T-helper 2 cell treated with Interferon-gamma antibody and Interleukin-4, amounts not matched to agents 5 μg/mL and 100 μg/mL, for 36 hours (primary cell): ENCODE measurements around the gene MMEL1.

ENCODE experiments used
- DNase-seq: peaks from one replicate; pipeline ENCODE4 v3.0.0; 2021; ENCODE audit warnings: low spot score
- H3K27ac Mint-ChIP-seq: one replicate; pipeline ENCODE4 v1.8.0; 2021; ENCODE audit warnings: mild to moderate bottlenecking, mixed read lengths
- H3K27me3 Mint-ChIP-seq: one replicate; pipeline ENCODE4 v1.8.0; 2021; ENCODE audit warnings: low read depth, mixed read lengths
- H3K36me3 Mint-ChIP-seq: one replicate; pipeline ENCODE4 v1.8.0; 2021; ENCODE audit warnings: low read depth, mixed read lengths
- H3K4me1 Mint-ChIP-seq: one replicate; pipeline ENCODE4 v1.8.0; 2021; ENCODE audit warnings: low read depth, mixed read lengths
- H3K4me3 Mint-ChIP-seq: one replicate; pipeline ENCODE4 v1.8.0; 2022; ENCODE audit warnings: mild to moderate bottlenecking, moderate library complexity, mixed read lengths
- H3K9me3 Mint-ChIP-seq: one replicate; pipeline ENCODE4 v1.8.0; 2021; ENCODE audit warnings: mixed read lengths

MMEL1 gene

GRCh38 chr1:2596530-2597333, 36.1 kb downstream of the MMEL1 start:
- Mint-ChIP-seq H3K4me3 (no peak overlapping the region), H3K9me3 (no peaks in the 10 kb centered on the region), H3K27ac (no peak overlapping the region), H3K27me3 (no peaks in the 10 kb centered on the region), H3K36me3 (no peaks in the 10 kb centered on the region), H3K4me1 (no peaks in the 10 kb centered on the region)
- no peak for DNase-seq

DNA sequence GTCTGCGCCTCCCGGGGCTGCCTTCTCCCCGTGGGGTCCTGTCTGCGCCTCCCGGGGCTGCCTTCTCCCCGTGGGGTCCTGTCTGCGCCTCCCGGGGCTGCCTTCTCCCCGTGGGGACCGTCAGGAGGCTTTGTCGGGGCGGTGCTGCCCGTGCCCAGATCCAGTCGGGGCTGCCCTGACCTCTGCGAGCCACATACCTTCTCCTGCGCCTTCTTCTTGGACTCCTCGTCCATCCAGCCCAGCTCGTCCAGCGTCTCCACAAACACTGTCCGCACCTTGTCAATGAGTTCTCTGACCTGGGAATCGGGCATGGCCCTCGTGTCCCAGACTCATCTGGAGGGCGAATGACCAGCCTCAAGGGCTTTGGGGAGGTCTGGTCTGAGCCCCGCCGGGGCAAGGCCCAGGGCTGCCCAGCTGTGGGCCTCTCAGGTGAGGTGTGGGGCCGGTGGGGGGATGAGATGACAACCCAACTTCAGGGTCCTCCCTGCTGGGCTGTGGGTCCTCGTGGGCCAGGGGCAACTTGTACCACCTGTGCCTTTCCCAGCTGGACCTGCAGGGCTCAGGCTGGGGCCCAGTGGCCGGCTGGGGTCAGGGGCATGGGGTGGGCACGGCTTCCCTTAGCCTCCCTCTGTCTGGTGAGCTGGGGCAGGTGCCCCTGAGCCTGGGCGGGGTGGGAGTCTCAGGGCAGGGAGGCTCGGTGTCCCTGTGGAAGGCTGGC, 36.8 kb downstream of the MMEL1 start:
- H3K36me3 Mint-ChIP-seq, result no peaks in the 10 kb centered on the region
- no peak overlapping the region for H3K4me3 Mint-ChIP-seq
- no peaks in the 10 kb centered on the region for H3K4me1 Mint-ChIP-seq
- H3K9me3 Mint-ChIP-seq, result no peaks in the 10 kb centered on the region
- H3K27ac Mint-ChIP-seq, result no peak overlapping the region
- no peak for DNase-seq
- no peaks in the 10 kb centered on the region for H3K27me3 Mint-ChIP-seq

- no peaks in the 10 kb centered on the region for H3K36me3 Mint-ChIP-seq
- no peak overlapping the region for H3K27ac Mint-ChIP-seq
- H3K27me3 Mint-ChIP-seq, result no peaks in the 10 kb centered on the region
- H3K4me1 Mint-ChIP-seq, result no peaks in the 10 kb centered on the region
- H3K4me3 Mint-ChIP-seq, result no peak overlapping the region
- no peak for DNase-seq
- H3K9me3 Mint-ChIP-seq, result no peaks in the 10 kb centered on the region
Measured at GRCh38 chr1:2595261-2595811, 37.5 kb downstream of the MMEL1 start.

DNA sequence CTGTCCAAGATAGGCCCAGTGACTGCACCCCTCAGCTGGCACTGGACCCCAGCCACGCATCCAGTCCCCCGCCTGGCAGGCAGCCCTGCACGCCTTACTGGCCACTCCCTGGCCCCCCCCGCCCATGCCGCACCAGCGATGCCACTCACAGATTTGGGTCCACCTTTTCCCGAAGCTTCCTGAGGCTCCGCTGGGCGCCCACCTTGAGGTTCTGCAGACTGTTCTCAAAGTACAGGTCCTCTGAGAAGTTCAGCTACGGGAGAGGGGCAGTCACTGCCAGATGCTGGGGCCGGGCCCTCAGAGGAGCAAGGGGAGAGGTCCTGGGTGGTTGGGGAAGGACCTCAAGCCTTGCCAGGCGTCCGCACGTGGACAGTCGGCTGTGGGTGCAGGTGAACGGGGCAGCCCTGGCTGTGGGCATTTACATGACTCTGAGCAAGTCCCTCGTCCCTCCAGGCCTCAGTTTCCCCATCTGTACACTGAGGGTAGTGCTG, 38.1 kb downstream of the MMEL1 start:
- peaks cover 2% of the 10 kb centered on the region for H3K36me3 Mint-ChIP-seq
- no peak overlapping the region for H3K4me3 Mint-ChIP-seq
- no peaks in the 10 kb centered on the region for H3K4me1 Mint-ChIP-seq
- H3K27ac Mint-ChIP-seq, result no peak overlapping the region
- DNase-seq, result no peak
- H3K27me3 Mint-ChIP-seq, result no peaks in the 10 kb centered on the region
- no peaks in the 10 kb centered on the region for H3K9me3 Mint-ChIP-seq

DNA sequence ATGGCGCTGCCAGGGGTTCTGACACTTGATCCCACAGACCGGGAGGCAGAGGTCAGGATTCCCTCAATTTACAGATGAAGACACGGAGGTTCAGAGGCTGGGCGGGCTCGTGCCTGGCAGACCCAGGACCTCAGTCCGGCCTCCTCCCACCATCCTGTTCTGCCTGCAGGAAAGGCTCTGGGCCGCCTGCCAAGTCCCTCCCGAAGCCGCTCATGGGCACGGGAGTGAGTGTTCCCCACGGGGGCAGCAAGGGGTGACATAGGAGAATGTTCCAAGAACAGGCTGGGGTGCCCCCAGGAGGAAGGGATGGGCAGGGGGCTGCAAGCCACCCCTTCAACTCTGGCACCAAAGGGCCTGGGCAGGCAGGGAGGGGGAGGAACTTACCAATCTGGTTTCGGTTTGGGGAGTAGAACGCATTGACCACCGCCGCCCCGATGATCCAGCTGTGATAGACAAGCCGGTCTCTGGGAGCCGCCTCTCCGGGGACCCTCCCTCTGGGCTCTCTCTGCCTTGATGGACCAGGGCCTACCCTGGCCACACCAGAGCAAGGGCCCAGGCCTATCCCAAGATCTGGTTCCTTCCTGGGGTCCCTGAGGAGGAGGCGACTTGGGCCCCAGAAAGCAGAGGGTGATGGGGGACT, 38.7 kb downstream of the MMEL1 start:
- H3K27ac Mint-ChIP-seq, result no peak overlapping the region
- no peaks in the 10 kb centered on the region for H3K27me3 Mint-ChIP-seq
- no peak for DNase-seq
- no peaks in the 10 kb centered on the region for H3K9me3 Mint-ChIP-seq
- H3K4me3 Mint-ChIP-seq, result no peak overlapping the region
- H3K4me1 Mint-ChIP-seq, result no peaks in the 10 kb centered on the region
- H3K36me3 Mint-ChIP-seq, result peaks cover 6% of the 10 kb centered on the region

DNA sequence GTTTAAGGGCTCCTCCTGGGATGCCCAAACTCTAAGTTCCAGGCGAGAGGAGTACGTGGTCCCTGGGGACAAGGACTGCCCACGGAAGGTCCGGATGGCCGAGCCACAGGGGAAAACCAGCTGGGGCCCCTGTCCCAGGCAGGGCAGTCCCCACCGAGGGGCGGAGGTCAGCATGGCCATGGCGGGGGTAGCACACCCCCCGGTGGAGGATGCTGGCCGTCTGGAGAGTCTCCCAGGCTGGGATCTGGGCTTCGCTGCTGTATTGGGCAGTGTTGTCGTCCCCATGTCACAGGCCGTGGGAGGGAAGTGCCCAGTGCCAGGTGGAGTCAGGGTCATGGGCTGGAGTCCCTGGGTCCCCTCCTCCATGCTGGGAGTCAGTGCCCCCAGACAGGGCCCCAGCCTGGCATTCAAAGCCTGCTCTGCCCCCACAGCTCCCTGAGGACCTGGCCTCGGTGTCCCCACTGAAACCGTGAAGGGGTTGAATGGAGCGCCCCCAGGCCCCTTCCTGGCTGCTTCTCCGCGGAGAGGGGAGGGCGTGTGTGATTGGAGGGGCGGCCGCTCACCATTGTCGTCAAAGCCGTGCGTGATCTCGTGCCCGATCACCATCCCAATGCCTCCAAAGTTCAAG, 39.5 kb downstream of the MMEL1 start:
- H3K4me1 Mint-ChIP-seq, result no peaks in the 10 kb centered on the region
- no peaks in the 10 kb centered on the region for H3K27me3 Mint-ChIP-seq
- H3K27ac Mint-ChIP-seq, result no peak overlapping the region
- DNase-seq, result no peak
- no peaks in the 10 kb centered on the region for H3K9me3 Mint-ChIP-seq
- H3K36me3 Mint-ChIP-seq, result peaks cover 6% of the 10 kb centered on the region
- no peak overlapping the region for H3K4me3 Mint-ChIP-seq

GRCh38 chr1:2592672-2593071, 40.1 kb downstream of the MMEL1 start:
- H3K9me3 Mint-ChIP-seq, result no peaks in the 10 kb centered on the region
- peaks cover 6% of the 10 kb centered on the region for H3K36me3 Mint-ChIP-seq
- peak overlapping the region; percentile 38 for H3K4me3 Mint-ChIP-seq
- H3K27me3 Mint-ChIP-seq, result no peaks in the 10 kb centered on the region
- no peak for DNase-seq
- H3K4me1 Mint-ChIP-seq, result no peaks in the 10 kb centered on the region
- peak overlapping the region; percentile 12 for H3K27ac Mint-ChIP-seq

GRCh38 chr1:2591581-2592261, 41.1 kb downstream of the MMEL1 start:
- Mint-ChIP-seq H3K9me3 (no peaks in the 10 kb centered on the region), H3K4me1 (no peaks in the 10 kb centered on the region), H3K4me3 (no peak overlapping the region), H3K27ac (no peak overlapping the region), H3K27me3 (no peaks in the 10 kb centered on the region), H3K36me3 (peaks cover 6% of the 10 kb centered on the region)
- DNase-seq, result no peak

- Mint-ChIP-seq H3K9me3 (no peaks in the 10 kb centered on the region), H3K36me3 (peaks cover 6% of the 10 kb centered on the region), H3K4me3 (no peak overlapping the region), H3K27me3 (no peaks in the 10 kb centered on the region), H3K4me1 (no peaks in the 10 kb centered on the region), H3K27ac (no peak overlapping the region)
- DNase-seq, result no peak
Measured at GRCh38 chr1:2591233-2591580, 41.6 kb downstream of the MMEL1 start.

DNA sequence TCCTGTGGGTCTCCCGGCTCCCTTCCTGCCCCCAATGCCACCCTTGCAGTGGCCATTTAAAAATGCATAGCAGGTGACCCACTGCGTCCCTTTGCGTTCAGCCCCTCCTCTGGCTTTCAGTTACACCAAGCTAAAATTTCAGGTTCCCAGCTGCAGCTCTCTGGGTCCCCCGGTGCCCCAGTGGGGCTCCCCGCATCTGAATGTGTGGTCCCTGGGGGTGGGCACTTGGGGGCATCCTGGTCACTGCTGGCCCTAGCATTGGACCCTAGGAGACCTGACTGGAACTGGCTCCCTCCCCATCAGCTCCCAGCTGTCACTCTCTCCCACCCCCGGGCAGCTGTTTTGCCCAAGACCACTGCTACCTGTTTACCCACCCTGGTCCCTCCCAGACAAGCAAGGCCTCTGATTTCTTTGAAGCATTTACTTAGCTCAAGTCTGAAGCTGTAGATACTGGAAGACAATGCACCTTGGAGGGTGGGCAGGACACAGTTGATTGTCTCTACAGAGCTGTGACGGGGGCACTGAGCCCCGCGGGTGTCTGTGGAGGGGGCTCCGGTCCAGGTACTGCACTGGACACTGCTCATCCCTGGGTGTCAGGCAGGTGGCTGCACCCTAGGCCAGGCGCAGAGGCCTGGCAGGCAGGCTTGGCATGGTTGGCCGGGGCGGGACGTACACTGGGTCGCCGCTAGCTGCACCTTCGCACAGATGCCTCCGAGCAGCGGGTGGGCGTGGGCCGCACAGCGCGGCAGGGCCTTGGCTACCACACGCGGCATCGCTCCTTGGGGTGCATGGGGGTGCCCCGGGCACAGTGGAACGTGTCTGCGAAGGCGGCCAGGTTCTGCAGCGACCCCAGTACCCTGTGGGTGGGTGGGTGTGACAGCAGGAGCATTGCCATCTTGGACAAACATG, 42.3 kb downstream of the MMEL1 start:
- Mint-ChIP-seq H3K4me1 (no peaks in the 10 kb centered on the region), H3K27me3 (no peaks in the 10 kb centered on the region), H3K36me3 (peaks cover 6% of the 10 kb centered on the region), H3K27ac (no peak overlapping the region), H3K9me3 (no peaks in the 10 kb centered on the region), H3K4me3 (no peak overlapping the region)
- DNase-seq, result no peak

- Mint-ChIP-seq H3K27me3 (no peaks in the 10 kb centered on the region), H3K27ac (no peak overlapping the region), H3K4me1 (peaks cover 3% of the 10 kb centered on the region), H3K36me3 (peaks cover 6% of the 10 kb centered on the region), H3K9me3 (no peaks in the 10 kb centered on the region), H3K4me3 (no peak overlapping the region)
- DNase-seq, result no peak
Measured at GRCh38 chr1:2589431-2590232, 43.2 kb downstream of the MMEL1 start.
